Brain microvascular endothelial cell (primary cell): ENCODE data around the gene LRSAM1.

Experiments used
- DNase-seq: peaks from one replicate; pipeline ENCODE4 v3.0.0-alpha.2; 2020
- H3K27ac ChIP-seq: fragments of 250-450 bp; sonication (Bioruptor Pico); 2 replicates; pipeline ENCODE4 v1.5.1; 2020; ENCODE audit warnings: mild to moderate bottlenecking, moderate library complexity
- H3K27me3 ChIP-seq: fragments of 250-450 bp; sonication (Bioruptor Pico); replicated peaks from 2 replicates; pipeline ENCODE4 v1.5.1; 2020; ENCODE audit warnings: mild to moderate bottlenecking
- H3K36me3 ChIP-seq: fragments of 250-450 bp; sonication (Bioruptor Pico); replicated peaks from 2 replicates; pipeline ENCODE4 v1.5.1; 2020; ENCODE audit warnings: mild to moderate bottlenecking
- H3K4me3 ChIP-seq: 2 replicates; pipeline ENCODE4 v1.5.1; 2011; ENCODE audit warnings: low read depth, mild to moderate bottlenecking, control low read depth, low read length, moderate library complexity
- in situ Hi-C: cut with HindIII; loops from 2 replicates; pipeline ENCODE4 v1.10.0; 2017; ENCODE audit warnings: low sequenced_read_pairs, low pct_ligation_motif_present
- TF ChIP-seq, protein P1 (sequence below): IDR thresholded peaks from 2 replicates; pipeline ENCODE4 v1.5.1; 2011; ENCODE audit warnings: low read depth, mild to moderate bottlenecking, moderate library complexity, low read length, control low read depth, inconsistent platforms; ENCODE audit errors: missing control alignments

Gene LRSAM1

DNA sequence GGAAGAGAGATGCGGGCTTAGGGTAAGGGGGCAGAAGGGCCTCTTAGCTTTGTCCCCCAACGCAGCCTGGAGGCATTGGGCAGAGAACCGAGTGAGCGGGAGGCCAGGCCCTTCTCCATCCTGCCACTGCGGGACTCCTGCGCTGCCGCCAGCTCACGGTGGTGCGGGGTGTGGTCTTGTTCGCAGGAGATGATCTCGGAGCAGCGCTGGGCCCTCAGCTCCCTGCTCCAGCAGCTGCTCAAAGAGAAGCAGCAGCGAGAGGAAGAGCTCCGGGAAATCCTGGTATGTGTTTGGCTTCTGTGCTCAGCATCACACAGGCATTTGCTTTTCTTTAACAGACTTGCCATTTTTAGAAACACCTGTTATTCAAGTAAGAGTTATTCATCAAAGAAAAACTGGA lies 41.3 kb downstream of the LRSAM1 start:
- no peaks in the 10 kb centered on the region for H3K27me3 ChIP-seq
- H3K27ac ChIP-seq, result no peak overlapping the region
- no peak overlapping the region for H3K4me3 ChIP-seq
- TF ChIP-seq, protein P1, sequence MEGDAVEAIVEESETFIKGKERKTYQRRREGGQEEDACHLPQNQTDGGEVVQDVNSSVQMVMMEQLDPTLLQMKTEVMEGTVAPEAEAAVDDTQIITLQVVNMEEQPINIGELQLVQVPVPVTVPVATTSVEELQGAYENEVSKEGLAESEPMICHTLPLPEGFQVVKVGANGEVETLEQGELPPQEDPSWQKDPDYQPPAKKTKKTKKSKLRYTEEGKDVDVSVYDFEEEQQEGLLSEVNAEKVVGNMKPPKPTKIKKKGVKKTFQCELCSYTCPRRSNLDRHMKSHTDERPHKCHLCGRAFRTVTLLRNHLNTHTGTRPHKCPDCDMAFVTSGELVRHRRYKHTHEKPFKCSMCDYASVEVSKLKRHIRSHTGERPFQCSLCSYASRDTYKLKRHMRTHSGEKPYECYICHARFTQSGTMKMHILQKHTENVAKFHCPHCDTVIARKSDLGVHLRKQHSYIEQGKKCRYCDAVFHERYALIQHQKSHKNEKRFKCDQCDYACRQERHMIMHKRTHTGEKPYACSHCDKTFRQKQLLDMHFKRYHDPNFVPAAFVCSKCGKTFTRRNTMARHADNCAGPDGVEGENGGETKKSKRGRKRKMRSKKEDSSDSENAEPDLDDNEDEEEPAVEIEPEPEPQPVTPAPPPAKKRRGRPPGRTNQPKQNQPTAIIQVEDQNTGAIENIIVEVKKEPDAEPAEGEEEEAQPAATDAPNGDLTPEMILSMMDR, result no peak
- peaks cover 32% of the 10 kb centered on the region for H3K36me3 ChIP-seq
- no peak for DNase-seq
- in situ Hi-C loops, result no loop called here

DNA sequence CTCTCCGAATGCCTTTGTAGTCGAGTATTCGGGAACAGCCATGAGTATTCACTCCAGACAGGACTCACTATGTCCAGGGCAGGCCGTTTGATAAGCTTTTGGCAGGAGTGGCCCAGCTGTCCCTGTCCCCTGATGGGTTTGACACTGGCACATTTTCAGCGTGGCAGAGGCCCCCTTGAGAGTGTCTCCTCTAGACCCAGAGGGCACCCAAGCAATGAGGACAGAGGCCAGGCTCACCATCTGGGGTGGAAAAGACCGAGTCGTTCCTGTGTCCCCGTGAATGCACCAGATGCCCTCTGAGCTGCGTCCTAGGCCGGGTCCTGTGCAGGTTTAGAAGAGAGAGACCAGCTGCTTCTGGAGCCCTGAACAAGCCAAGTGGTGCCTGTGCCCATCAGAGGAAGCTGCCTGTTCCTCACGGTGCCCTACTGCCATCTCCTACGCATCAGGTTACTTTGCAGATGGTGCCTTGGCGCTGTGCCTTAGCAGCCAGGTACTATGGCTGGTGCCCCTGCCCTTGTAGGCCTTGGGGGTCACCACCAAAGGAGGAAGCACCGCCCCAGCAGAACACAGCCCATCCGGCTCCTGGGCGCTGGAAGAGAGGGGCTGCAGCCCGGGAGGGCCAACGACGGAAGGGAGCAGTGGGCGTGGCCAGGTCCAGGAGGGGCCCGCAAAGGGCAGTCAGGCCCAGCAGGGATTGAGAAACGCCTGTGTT lies 42.4 kb downstream of the LRSAM1 start:
- TF ChIP-seq, protein P1, result no peak
- Histone ChIP-seq H3K36me3 (peaks cover 41% of the 10 kb centered on the region), H3K4me3 (no peak overlapping the region), H3K27me3 (no peaks in the 10 kb centered on the region), H3K27ac (no peak overlapping the region)
- in situ Hi-C loops, result no loop called here
- no peak for DNase-seq

DNA sequence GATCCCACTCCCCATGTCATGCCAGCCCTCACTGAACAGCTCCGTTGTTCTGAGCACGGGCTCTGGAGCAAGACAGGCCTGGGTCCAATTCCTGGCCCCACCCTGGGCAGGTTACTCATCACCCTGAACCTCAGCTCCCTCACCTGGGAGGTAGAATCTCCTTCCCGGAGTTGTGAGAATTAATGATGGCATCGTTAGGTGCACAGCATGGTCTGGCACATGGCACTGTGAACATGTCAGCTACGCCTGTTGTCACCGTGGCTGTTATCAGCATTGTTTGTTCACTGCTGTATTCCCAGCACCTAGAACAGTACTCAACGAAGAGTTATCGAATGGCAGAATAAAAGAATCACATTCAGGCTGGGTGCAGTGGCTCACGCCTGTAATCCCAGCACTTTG lies 43.0 kb downstream of the LRSAM1 start:
- TF ChIP-seq, protein P1, result no peak
- Histone ChIP-seq H3K27me3 (no peaks in the 10 kb centered on the region), H3K27ac (no peak overlapping the region), H3K4me3 (no peak overlapping the region), H3K36me3 (peaks cover 40% of the 10 kb centered on the region)
- no peak for DNase-seq
- in situ Hi-C loops, result no loop called here

- no peak for DNase-seq
- H3K36me3 ChIP-seq, result peaks cover 42% of the 10 kb centered on the region
- H3K27me3 ChIP-seq, result no peaks in the 10 kb centered on the region
- in situ Hi-C loops, result no loop called here
- H3K4me3 ChIP-seq, result no peak overlapping the region
- no peak overlapping the region for H3K27ac ChIP-seq
- TF ChIP-seq, protein P1, result no peak
Observed at GRCh38 chr9:127495884-127496555, 44.7 kb downstream of the LRSAM1 start.

DNA sequence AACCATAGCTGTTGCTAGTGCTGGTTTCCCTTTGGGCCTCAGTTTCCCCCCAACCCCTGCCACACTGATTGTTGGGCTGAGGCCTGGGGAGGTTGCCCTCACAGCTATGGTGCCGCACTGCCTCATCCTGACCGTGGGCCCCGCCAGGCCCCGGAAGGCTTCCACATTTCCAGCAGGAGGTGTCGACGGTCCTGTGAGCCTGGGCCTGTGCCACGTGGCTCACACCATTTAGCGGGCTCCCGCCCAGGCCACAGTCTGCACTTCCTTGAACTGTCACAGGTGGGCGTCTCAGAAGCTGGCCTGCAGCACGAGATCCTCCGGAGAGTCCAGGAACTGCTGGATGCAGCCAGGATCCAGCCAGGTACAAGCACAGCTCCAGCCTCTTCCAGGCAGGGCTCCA lies 45.7 kb downstream of the LRSAM1 start:
- Histone ChIP-seq H3K27me3 (no peaks in the 10 kb centered on the region), H3K36me3 (peaks cover 46% of the 10 kb centered on the region), H3K27ac (no peak overlapping the region), H3K4me3 (no peak overlapping the region)
- in situ Hi-C loops, result no loop called here
- no peak for DNase-seq
- TF ChIP-seq, protein P1, result no peak
